Activated CD4-positive, CD25-positive, alpha-beta regulatory T cell treated with anti-CD3 and anti-CD28 coated beads, Interleukin-2, amount 50 U/mL, for 16 hours (primary cell): ENCODE results near the gene AQP11.

Source experiments
- DNase-seq: peaks from one replicate; pipeline ENCODE4 v3.0.0-alpha.2; 2020; ENCODE audit warnings: low read depth, low spot score

Gene AQP11

GRCh38 chr11:77658213-77659013, 68.7 kb downstream of the AQP11 start:
- no peak for DNase-seq
